GM06990 (cell line): ENCODE results near the gene PTPRD.

Source experiments
- DNase-seq: peaks from one replicate; pipeline ENCODE4 v3.0.0-alpha.2; 2011; ENCODE audit not compliant: insufficient read length; ENCODE audit errors: extremely low read depth
- H3K27me3 ChIP-seq: replicated peaks from 2 replicates; pipeline ENCODE4 v1.6.0; 2011; ENCODE audit warnings: low read length; ENCODE audit not compliant: control insufficient read depth, insufficient read depth
- H3K36me3 ChIP-seq: 2 replicates; pipeline ENCODE4 v1.5.1; 2011; ENCODE audit warnings: low read length; ENCODE audit not compliant: control insufficient read depth, insufficient read depth
- H3K4me3 ChIP-seq: replicated peaks from 2 replicates; pipeline ENCODE4 v1.5.1; 2011; ENCODE audit warnings: low read depth, mild to moderate bottlenecking, control low read depth, low read length
- TF ChIP-seq, protein P1 (sequence below): IDR thresholded peaks from 2 replicates; pipeline ENCODE4 v1.5.1; 2011; ENCODE audit warnings: low read length, control low read depth, mild to moderate bottlenecking, inconsistent platforms; ENCODE audit not compliant: insufficient read depth, poor library complexity, severe bottlenecking

Gene PTPRD

DNA sequence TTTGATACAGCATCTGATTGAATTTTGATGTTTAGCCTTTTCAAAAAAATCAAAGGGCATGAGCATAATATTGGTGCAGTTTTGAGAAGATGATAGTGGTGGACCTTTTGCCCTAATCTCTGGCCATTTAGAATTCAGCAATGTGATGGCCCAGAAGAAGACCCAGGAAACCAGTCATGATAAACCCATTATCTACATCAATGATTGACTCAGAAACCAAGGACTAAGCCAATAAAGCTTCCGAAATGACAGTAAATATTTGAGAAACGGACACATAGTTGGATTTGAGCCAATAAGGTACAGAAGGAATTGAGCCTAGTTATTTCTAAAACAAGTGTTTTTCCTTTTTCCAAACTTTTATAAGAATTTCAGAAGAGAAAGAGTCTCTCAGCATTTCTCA, 1654.4 kb downstream of the PTPRD start:
- DNase-seq, result no peak
- TF ChIP-seq, protein P1, sequence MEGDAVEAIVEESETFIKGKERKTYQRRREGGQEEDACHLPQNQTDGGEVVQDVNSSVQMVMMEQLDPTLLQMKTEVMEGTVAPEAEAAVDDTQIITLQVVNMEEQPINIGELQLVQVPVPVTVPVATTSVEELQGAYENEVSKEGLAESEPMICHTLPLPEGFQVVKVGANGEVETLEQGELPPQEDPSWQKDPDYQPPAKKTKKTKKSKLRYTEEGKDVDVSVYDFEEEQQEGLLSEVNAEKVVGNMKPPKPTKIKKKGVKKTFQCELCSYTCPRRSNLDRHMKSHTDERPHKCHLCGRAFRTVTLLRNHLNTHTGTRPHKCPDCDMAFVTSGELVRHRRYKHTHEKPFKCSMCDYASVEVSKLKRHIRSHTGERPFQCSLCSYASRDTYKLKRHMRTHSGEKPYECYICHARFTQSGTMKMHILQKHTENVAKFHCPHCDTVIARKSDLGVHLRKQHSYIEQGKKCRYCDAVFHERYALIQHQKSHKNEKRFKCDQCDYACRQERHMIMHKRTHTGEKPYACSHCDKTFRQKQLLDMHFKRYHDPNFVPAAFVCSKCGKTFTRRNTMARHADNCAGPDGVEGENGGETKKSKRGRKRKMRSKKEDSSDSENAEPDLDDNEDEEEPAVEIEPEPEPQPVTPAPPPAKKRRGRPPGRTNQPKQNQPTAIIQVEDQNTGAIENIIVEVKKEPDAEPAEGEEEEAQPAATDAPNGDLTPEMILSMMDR, result no peak

DNA sequence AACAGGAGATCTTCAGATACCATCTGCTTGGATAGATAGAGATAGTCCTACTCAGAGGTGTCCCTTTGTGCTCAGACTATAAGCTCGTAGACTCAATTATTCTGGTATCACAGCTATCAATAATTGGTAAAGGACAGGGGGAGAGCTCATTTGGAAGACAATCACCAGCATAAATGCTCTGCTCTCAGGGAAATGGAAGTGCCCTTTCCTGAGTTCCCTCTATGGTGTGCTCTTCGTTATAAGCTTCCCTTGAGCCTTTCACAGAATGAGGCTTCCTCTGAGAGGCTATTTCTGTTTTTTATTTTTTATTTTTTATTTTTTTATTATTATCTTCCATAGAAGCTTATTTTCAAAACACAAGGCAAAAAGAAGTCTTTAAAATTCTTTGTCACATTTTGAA, 1657.5 kb downstream of the PTPRD start:
- TF ChIP-seq, protein P1, result no peak
- DNase-seq, result no peak

More for the DNA sequence above, 1654.4 kb downstream of the PTPRD start:
- H3K27me3 ChIP-seq, result no peaks in the 10 kb centered on the region
- no peak overlapping the region for H3K4me3 ChIP-seq
- H3K36me3 ChIP-seq, result no peaks in the 10 kb centered on the region

DNA sequence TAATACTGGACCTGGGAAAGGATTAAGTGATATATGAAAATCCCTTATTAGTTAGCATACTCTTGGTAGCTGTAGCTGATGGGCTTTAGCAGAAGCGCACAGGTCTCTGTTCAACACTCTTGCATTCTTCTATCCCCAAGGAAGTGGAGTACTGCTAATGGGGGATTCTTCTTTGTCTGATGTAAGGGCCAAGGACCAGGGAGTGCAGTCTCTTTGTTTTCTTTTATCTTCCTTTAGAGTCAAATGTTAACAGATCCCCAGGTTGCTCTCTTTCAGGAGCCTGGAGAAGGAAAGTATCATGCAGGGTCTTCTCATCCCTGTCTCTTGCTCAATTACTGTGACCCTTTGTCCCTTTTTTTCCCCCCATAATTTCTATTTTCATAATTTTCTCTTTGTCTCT, 1666.3 kb downstream of the PTPRD start:
- Histone ChIP-seq H3K27me3 (no peaks in the 10 kb centered on the region), H3K4me3 (no peak overlapping the region), H3K36me3 (no peaks in the 10 kb centered on the region)
- TF ChIP-seq, protein P1, result no peak
- no peak for DNase-seq

More for the DNA sequence above, 1657.5 kb downstream of the PTPRD start:
- no peaks in the 10 kb centered on the region for H3K27me3 ChIP-seq
- no peak overlapping the region for H3K4me3 ChIP-seq
- no peaks in the 10 kb centered on the region for H3K36me3 ChIP-seq

DNA sequence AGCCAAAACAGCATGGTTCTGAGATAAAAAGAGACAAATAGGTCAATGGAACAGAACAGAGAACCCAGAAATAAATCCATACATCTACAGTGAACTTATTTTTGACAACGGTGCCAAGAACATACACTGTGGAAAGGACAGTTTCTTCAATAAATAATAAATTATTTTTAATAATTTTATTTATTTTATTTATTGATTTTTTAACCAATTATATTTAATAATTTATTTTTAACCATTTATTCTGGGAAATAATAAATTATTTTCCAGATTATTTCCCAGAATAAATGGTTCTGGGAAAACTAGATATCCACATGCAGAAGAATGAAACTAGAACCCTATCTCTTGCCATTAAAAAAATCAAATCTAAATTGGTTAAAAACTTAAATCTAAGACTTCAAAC, 1669.4 kb downstream of the PTPRD start:
- DNase-seq, result no peak
- TF ChIP-seq, protein P1, result no peak
- Histone ChIP-seq H3K4me3 (no peak overlapping the region), H3K36me3 (no peaks in the 10 kb centered on the region), H3K27me3 (no peaks in the 10 kb centered on the region)

DNA sequence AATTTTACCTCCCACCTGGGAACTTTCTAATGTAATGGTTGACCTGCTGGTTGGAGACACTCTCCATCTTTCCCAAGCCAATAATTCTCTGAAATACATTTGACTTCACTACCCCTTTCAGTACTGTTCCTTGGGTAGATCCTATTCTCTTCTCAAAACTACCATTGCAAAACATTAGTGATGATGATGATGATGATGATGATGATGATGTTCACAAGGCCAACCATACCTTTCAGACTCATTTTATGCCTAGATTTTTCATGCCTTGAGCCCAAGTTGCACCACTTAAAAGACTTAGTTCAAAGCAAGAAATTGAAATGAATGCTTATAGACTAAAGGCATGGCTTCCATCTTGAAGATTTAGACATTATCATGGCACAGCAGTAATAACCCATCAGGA, 1672.2 kb downstream of the PTPRD start:
- Histone ChIP-seq H3K4me3 (no peak overlapping the region), H3K36me3 (no peaks in the 10 kb centered on the region), H3K27me3 (no peaks in the 10 kb centered on the region)
- DNase-seq, result no peak
- TF ChIP-seq, protein P1, result no peak

DNA sequence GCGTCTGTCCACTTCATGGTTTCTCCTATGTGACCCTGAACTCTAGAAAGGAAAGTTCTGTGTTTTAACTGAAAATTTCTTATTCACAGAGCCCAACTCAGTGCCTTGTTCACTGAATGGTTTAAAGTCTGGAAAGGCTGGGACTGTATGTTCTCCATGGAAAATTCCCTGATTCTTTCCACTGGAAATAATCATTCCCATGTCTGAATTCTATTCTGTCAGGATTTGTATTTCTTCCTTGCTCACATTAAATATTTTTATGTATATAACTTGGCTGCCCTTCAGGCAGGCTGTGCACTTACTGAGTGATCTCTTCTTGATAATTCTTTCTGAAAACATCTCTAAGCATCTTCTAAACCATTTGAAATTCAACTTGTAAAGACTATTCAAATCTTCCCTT, 1686.3 kb downstream of the PTPRD start:
- TF ChIP-seq, protein P1, result no peak
- Histone ChIP-seq H3K27me3 (no peaks in the 10 kb centered on the region), H3K36me3 (no peaks in the 10 kb centered on the region), H3K4me3 (no peak overlapping the region)
- no peak for DNase-seq
